GM18907 (cell line): ENCODE measurements around the gene NPIPA7.
"Not testable (repeated sequence)": the region's sequence is repeated elsewhere in the genome, so short reads cannot be mapped to it uniquely, and the experiment has no call there.

ENCODE experiments used
- ATAC-seq: cut with Tn5 transposase; IDR thresholded peaks from one replicate; pipeline ENCODE4 v1.9.1; 2021; ENCODE audit warnings: mild to moderate bottlenecking, moderate library complexity; ENCODE audit not compliant: unreplicated experiment

Gene NPIPA7

GRCh38 chr16:16417914-16418544 is 39.1 kb downstream of the NPIPA7 start:
- not testable (repeated sequence) for ATAC-seq

- not testable (repeated sequence) for ATAC-seq
Observed at GRCh38 chr16:16420515-16420914, 41.6 kb downstream of the NPIPA7 start.

GRCh38 chr16:16425146-16425545 is 46.2 kb downstream of the NPIPA7 start:
- ATAC-seq: not testable (repeated sequence)

GRCh38 chr16:16431135-16431534 is 52.2 kb downstream of the NPIPA7 start:
- ATAC-seq: not testable (repeated sequence)

GRCh38 chr16:16434711-16435110 is 55.8 kb downstream of the NPIPA7 start:
- ATAC-seq: not testable (repeated sequence)

GRCh38 chr16:16441401-16441800 is 62.5 kb downstream of the NPIPA7 start:
- ATAC-seq: not testable (repeated sequence)
